Measurements from ENCODE around the gene KRTAP5-9.

GRCh38 chr11:71538666-71538990 is 9.6 kb upstream of the KRTAP5-9 start:
- TF ChIP-seq EZH2phosphoT487 (IDR thresholded peaks at IDR 0.05; ENCODE audit: borderline replicate concordance, low read length) (no peak), CTCF (IDR thresholded peaks at IDR 0.05; ENCODE audit: low read depth, low read length, poor library complexity, severe bottlenecking) (no peak)
